A549 (cell line): ENCODE measurements around the gene ANXA5. TPM values are rescaled to one million over a fixed set of nuclear protein-coding genes. Genes with fewer than 3 reads are reported as not detected.

Source experiments
- ATAC-seq, 2 experiments: fragments of 200-7000 bp in 1 of 2; fragments of >200 bp in 1 of 2; cut with Nextera tagmentation in 1 of 2; cut with Tn5 transposase in 1 of 2; 3 replicates each; pipeline versions ENCODE4 v1.8.0 to v1.9.1; 2018 to 2020; ENCODE audit warnings: mild to moderate bottlenecking in 1 of 2, moderate library complexity in 1 of 2
- CTCF ChIA-PET: fragments of 300-600 bp; sonication (Branson Sonifier 250); formaldehyde crosslinking; extraction: SDS; loops from one replicate; lab custom pipeline; 2021; ENCODE audit warnings: antibody characterized with exemption, inconsistent platforms; lab: Yijun Ruan, JAX
- POLR2A ChIA-PET: fragments of 350-600 bp; formaldehyde crosslinking; extraction: SDS; loops from one replicate; lab custom pipeline; 2021; ENCODE audit warnings: antibody characterized with exemption, inconsistent platforms; lab: Yijun Ruan, JAX
- DNase-seq, 2 experiments: peaks; one replicate each; pipeline versions ENCODE4 v3.0.0 to v3.0.0-alpha.2; 2011 to 2016; ENCODE audit warnings: low read depth in 1 of 2, low spot score in 1 of 2
- FAIRE-seq: peaks from 2 replicates; lab custom pipeline; 2011; peaks lifted over from hg19 to GRCh38; lab: Jason Lieb, UNC
- H3K27ac ChIP-seq, 2 experiments: fragments of >200 bp; sonication (Bioruptor Twin); formaldehyde crosslinking; 3 replicates each; pipeline ENCODE4 v1.5.1; 2016 to 2017
- H3K4me1 ChIP-seq: fragments of >200 bp; sonication (Bioruptor Twin); formaldehyde crosslinking; 3 replicates; pipeline ENCODE4 v1.6.1; 2016
- H3K4me2 ChIP-seq: fragments of >200 bp; sonication (Bioruptor Twin); formaldehyde crosslinking; 3 replicates; pipeline ENCODE4 v1.6.1; 2016
- H3K4me3 ChIP-seq: fragments of >200 bp; sonication (Bioruptor Twin); formaldehyde crosslinking; 3 replicates; pipeline ENCODE4 v1.5.1; 2016
- H3K9me3 ChIP-seq: fragments of >200 bp; sonication (Bioruptor Twin); formaldehyde crosslinking; 3 replicates; pipeline ENCODE4 v1.6.1; 2016
- BCL3 ChIP-seq: fragments of >200 bp; sonication (Bioruptor Twin); formaldehyde crosslinking; IDR thresholded peaks from 3 replicates; pipeline ENCODE4 v1.6.1; 2016
- CEBPB ChIP-seq, 2 experiments: fragments of >200 bp in 1 of 2; sonication (Bioruptor Twin) in 1 of 2; formaldehyde crosslinking in 1 of 2; IDR thresholded peaks; 2 replicates each; pipeline ENCODE4 v1.6.1; 2012 to 2016
- CHD4 ChIP-seq: fragments of 200-600 bp; sonication (generic); IDR thresholded peaks from 2 replicates; pipeline ENCODE4 v1.6.1; 2016; ENCODE audit warnings: antibody characterized with exemption, mild to moderate bottlenecking, borderline replicate concordance
- CTCF ChIP-seq: fragments of >200 bp; sonication (Bioruptor Twin); formaldehyde crosslinking; IDR thresholded peaks from 3 replicates; pipeline ENCODE4 v1.5.1; 2016
- E2F6 ChIP-seq: IDR thresholded peaks from 2 replicates; pipeline ENCODE4 v1.6.1; 2012; ENCODE audit warnings: low read depth, borderline replicate concordance
- EHF ChIP-seq: fragments of 250-450 bp; sonication (Bioruptor Pico); IDR thresholded peaks from 2 replicates; pipeline ENCODE4 v1.5.0; 2020; ENCODE audit warnings: mild to moderate bottlenecking
- ESRRA ChIP-seq: fragments of 150-350 bp; IDR thresholded peaks from 2 replicates; pipeline ENCODE4 v1.6.1; 2014; ENCODE audit warnings: mild to moderate bottlenecking, low read length, borderline replicate concordance
- JUN ChIP-seq, 2 experiments: fragments of >200 bp; sonication (Bioruptor Twin); formaldehyde crosslinking; IDR thresholded peaks; 2 replicates in 1 of 2; 3 replicates in 1 of 2; pipeline ENCODE4 v1.6.1; 2016 to 2017
- KDM1A ChIP-seq: fragments of 200-600 bp; sonication (generic); IDR thresholded peaks from 2 replicates; pipeline ENCODE4 v1.6.1; 2016; ENCODE audit warnings: low read depth, mild to moderate bottlenecking
- KDM5A ChIP-seq: fragments of 200-600 bp; sonication (generic); IDR thresholded peaks from 2 replicates; pipeline ENCODE4 v1.6.1; 2016; ENCODE audit warnings: antibody characterized with exemption, mild to moderate bottlenecking
- MAZ ChIP-seq: fragments of 150-350 bp; IDR thresholded peaks from 2 replicates; pipeline ENCODE4 v1.6.1; 2014; ENCODE audit warnings: antibody characterized with exemption, low read depth, low read length, borderline replicate concordance
- NPAS2 ChIP-seq: fragments of 250-450 bp; sonication (Bioruptor Pico); IDR thresholded peaks from 2 replicates; pipeline ENCODE4 v1.8.0; 2022; ENCODE audit warnings: mild to moderate bottlenecking, moderate library complexity, borderline replicate concordance
- PHF8 ChIP-seq: fragments of 200-600 bp; sonication (generic); IDR thresholded peaks from 2 replicates; pipeline ENCODE4 v1.6.1; 2016; ENCODE audit warnings: low read depth, mild to moderate bottlenecking, antibody characterized with exemption, moderate library complexity, borderline replicate concordance
- POLR2AphosphoS2 ChIP-seq: conservative IDR thresholded peaks from 2 replicates; pipeline ENCODE4 v1.6.1; 2012; ENCODE audit warnings: low read length, improper control_type of control experiment, inconsistent platforms
- RAD21 ChIP-seq, 2 experiments: fragments of >200 bp in 1 of 2; sonication (Bioruptor Twin) in 1 of 2; formaldehyde crosslinking in 1 of 2; IDR thresholded peaks in 1 of 2; conservative IDR thresholded peaks in 1 of 2; 2 replicates in 1 of 2; 3 replicates in 1 of 2; pipeline ENCODE4 v1.6.1; 2012 to 2018; ENCODE audit warnings: inconsistent platforms in 1 of 2
- RARB ChIP-seq: fragments of 250-450 bp; sonication (Bioruptor Pico); IDR thresholded peaks from 2 replicates; pipeline ENCODE4 v1.8.0; 2021; ENCODE audit warnings: mild to moderate bottlenecking, moderate library complexity
- RCOR1 ChIP-seq: fragments of 150-350 bp; IDR thresholded peaks from 2 replicates; pipeline ENCODE4 v1.6.1; 2014; ENCODE audit warnings: antibody characterized with exemption, low read length, low read depth
- RNF2 ChIP-seq: fragments of 200-600 bp; sonication (generic); IDR thresholded peaks from 2 replicates; pipeline ENCODE4 v1.6.1; 2016; ENCODE audit warnings: low read depth, mild to moderate bottlenecking, antibody characterized with exemption, moderate library complexity, borderline replicate concordance
- SMC3 ChIP-seq: fragments of >200 bp; sonication (Bioruptor Twin); formaldehyde crosslinking; IDR thresholded peaks from 3 replicates; pipeline ENCODE4 v1.6.1; 2018; ENCODE audit warnings: inconsistent platforms
- TFCP2L1 ChIP-seq: fragments of 250-450 bp; sonication (Bioruptor Pico); IDR thresholded peaks from 2 replicates; pipeline ENCODE4 v1.5.0; 2021; ENCODE audit warnings: mild to moderate bottlenecking
- ZC3H11A ChIP-seq: fragments of 450-650 bp; IDR thresholded peaks from 2 replicates; pipeline ENCODE4 v1.6.1; 2014; ENCODE audit warnings: antibody characterized with exemption, mild to moderate bottlenecking
- ZNF302 ChIP-seq: fragments of 250-450 bp; sonication (Bioruptor Pico); IDR thresholded peaks from 2 replicates; pipeline ENCODE4 v1.9.0; 2021; ENCODE audit warnings: inconsistent platforms, mild to moderate bottlenecking, moderate library complexity
- WGBS: methylation state at CpG from one replicate; pipeline ENCODE4 v1.1.6; 2017; ENCODE audit errors: missing lambda C conversion rate; 5-methylcytosine and 5-hydroxymethylcytosine counted together
- polyA plus RNA-seq, 4 experiments: library from polyadenylated mRNA; depleted of rRNA in 3 of 4; stranded (reverse); fragments of >200 nt; fragmentation: RNase III in 1 of 4; extraction: RNeasy Plus Mini Kit Qiagen cat#74134 plus additional on column Dnase treatment in 1 of 4; gene quantifications; 2 replicates in 3 of 4; 3 replicates in 1 of 4; pipeline ENCODE4 v1.2.3, GENCODE V29; 2011 to 2017
- TF ChIP-seq, protein P1 (sequence below): fragments of 200-600 bp; sonication (generic); IDR thresholded peaks from 2 replicates; pipeline ENCODE4 v1.6.1; 2016; ENCODE audit warnings: antibody characterized with exemption, mild to moderate bottlenecking, moderate library complexity

The ANXA5 gene
- polyA plus RNA-seq, 2 of the 4 experiments (the other 2 are of a cell fraction) = 356 to 441 TPM

DNA sequence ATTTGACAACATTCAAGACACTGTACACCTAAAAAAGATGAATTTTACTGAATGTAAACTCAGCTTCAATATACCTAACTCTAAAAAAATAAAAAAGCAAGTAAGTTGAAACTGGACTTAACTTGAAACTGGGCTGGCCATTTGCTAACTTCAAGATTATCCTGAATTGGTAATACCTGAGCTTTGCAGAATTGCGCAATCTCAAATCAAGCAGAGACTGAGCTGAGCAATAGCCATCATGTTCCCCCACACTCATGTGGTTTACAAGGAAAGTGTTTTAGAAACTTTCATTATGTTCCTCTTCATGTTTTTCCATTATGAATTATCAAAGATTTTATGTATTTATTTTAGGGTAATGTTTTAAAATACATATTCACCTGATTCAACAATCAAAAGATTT, 38.7 kb downstream of the ANXA5 start:
- WGBS = 90% methylated on average over 1 of the region's 1 CpG
- DNase-seq (no peak), ATAC-seq (no peak), FAIRE-seq (no peak)
- peak; percentile 79 to 92; a peak in 3 of 4 replicates for TF ChIP-seq CEBPB (IDR thresholded peaks at IDR 0.05)
- TF ChIP-seq CHD4 = no peak
- TF ChIP-seq KDM5A = no peak
- TF ChIP-seq MAZ = no peak
- CTCF ChIA-PET = interaction anchor here (1.1 kb wide), 1 partner anchor 77 kb away, joined by 4 read pairs; no protein-coding TSS in a partner anchor
- Histone ChIP-seq H3K4me1 (no peaks in the 10 kb centered on the region), H3K4me2 (no peak overlapping the region), H3K4me3 (no peak overlapping the region), H3K9me3 (no peaks in the 10 kb centered on the region), H3K27ac (no peak overlapping the region)
- POLR2A ChIA-PET = no interaction called here

- CTCF ChIA-PET = interaction anchor here (0.7 to 4.0 kb wide), 8 partner anchors 9 to 1579 kb away, joined by 3 to 15 read pairs (median 4); no protein-coding TSS in a partner anchor
- Histone ChIP-seq H3K9me3 (no peaks in the 10 kb centered on the region), H3K4me2 (no peak overlapping the region), H3K4me1 (no peaks in the 10 kb centered on the region), H3K4me3 (no peak overlapping the region), H3K27ac (no peak overlapping the region)
- TF ChIP-seq RAD21 (conservative IDR thresholded peaks at IDR 0.05 in 1 of 2, IDR thresholded peaks at IDR 0.05 in 1 of 2) (peak; percentile 54; a peak in 4 of 5 replicates), JUN (IDR thresholded peaks at IDR 0.05) (no peak), SMC3 (peak; percentile 30; the same call in 1 of the 3 replicates), CTCF (peak; percentile 37)
- no peak for FAIRE-seq
- peak; percentile 59 to 71; a peak in 4 of 6 replicates for ATAC-seq
- WGBS = 42% methylated on average over 5 of the region's 5 CpGs
- peak in 1 of 2 experiments; percentile 69 for DNase-seq
- POLR2A ChIA-PET = no interaction called here
These were observed 40.5 kb downstream of the ANXA5 start for GRCh38 chr4:121656269-121656641.

DNA sequence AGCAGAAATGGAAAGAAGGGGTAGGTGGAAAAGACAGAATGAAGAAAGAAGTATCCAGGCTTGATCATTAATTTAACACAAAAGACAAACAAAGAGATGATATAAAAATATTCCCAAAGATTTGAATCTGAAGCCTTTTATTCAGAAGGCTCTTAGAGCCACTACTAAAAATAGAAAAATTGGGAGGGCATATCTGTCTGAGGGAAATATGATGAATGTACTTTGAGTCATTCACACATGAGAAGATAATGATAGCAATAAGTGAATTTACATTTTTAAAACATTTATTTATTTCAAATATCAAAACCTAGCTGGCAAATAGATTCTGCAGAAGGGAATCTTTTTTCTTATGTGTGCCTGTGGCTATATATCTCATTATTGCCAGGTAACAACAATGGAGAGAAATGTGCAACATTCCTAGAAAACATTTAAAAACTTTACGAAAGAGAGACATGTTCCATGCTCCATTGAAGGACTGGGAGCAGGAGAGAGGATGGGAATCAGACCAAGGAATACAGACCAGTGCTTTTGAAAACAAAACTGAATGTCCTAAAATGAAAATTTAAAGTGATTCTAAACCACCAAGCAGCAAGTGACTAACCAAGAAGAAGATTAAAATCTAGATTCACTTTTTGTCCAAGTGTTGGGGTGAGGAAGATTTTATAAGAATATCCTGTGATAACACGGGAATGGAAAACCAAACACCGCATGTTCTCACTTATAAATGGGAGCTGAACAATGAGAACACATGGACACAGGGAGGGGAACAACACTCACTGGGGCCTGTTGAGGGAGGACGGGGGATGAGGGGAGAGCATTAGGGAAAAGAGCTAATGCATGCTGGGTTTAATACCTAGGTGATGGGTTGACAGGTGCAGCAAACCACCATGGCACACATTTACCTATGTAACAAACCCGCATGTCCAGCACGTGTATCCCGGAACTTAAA, 41.2 kb downstream of the ANXA5 start:
- FAIRE-seq (no peak), ATAC-seq (no peak)
- Histone ChIP-seq H3K4me1 (no peaks in the 10 kb centered on the region), H3K4me3 (no peak overlapping the region), H3K27ac (no peak overlapping the region), H3K9me3 (no peaks in the 10 kb centered on the region)
- no peak for TF ChIP-seq RCOR1
- TF ChIP-seq PHF8 = no peak
- TF ChIP-seq KDM1A = no peak
- TF ChIP-seq ESRRA = no peak
- no peak for TF ChIP-seq ZC3H11A
- no peak for TF ChIP-seq EHF (CRISPR knock-in tag)
- no peak for TF ChIP-seq E2F6
- TF ChIP-seq NPAS2 (CRISPR knock-in tag) = no peak
- no peak for TF ChIP-seq POLR2AphosphoS2
- TF ChIP-seq RNF2 = no peak
- TF ChIP-seq, protein P1, sequence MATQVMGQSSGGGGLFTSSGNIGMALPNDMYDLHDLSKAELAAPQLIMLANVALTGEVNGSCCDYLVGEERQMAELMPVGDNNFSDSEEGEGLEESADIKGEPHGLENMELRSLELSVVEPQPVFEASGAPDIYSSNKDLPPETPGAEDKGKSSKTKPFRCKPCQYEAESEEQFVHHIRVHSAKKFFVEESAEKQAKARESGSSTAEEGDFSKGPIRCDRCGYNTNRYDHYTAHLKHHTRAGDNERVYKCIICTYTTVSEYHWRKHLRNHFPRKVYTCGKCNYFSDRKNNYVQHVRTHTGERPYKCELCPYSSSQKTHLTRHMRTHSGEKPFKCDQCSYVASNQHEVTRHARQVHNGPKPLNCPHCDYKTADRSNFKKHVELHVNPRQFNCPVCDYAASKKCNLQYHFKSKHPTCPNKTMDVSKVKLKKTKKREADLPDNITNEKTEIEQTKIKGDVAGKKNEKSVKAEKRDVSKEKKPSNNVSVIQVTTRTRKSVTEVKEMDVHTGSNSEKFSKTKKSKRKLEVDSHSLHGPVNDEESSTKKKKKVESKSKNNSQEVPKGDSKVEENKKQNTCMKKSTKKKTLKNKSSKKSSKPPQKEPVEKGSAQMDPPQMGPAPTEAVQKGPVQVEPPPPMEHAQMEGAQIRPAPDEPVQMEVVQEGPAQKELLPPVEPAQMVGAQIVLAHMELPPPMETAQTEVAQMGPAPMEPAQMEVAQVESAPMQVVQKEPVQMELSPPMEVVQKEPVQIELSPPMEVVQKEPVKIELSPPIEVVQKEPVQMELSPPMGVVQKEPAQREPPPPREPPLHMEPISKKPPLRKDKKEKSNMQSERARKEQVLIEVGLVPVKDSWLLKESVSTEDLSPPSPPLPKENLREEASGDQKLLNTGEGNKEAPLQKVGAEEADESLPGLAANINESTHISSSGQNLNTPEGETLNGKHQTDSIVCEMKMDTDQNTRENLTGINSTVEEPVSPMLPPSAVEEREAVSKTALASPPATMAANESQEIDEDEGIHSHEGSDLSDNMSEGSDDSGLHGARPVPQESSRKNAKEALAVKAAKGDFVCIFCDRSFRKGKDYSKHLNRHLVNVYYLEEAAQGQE = no peak
- TF ChIP-seq ZNF302 = no peak
- no peak for TF ChIP-seq TFCP2L1 (CRISPR knock-in tag)
- no peak for TF ChIP-seq BCL3
- no peak for TF ChIP-seq RARB (CRISPR knock-in tag)
- TF ChIP-seq RAD21 (conservative IDR thresholded peaks at IDR 0.05 in 1 of 2, IDR thresholded peaks at IDR 0.05 in 1 of 2) = no peak
- TF ChIP-seq, all 56 proteins: peak for 0
- DNase-seq = no peak
- CTCF ChIA-PET = interaction anchor here (1.0 to 4.0 kb wide), 3 partner anchors 80 to 285 kb away, joined by 3 to 15 read pairs (median 9); no protein-coding TSS in a partner anchor
- POLR2A ChIA-PET = no interaction called here
- no peak overlapping the region for H3K4me2 ChIP-seq
- whole genome bisulfite sequencing = 82% methylated on average over 7 of the region's 7 CpGs
